AG20443 (cell line): ENCODE results near the gene TMEM182.

Source experiments
- DNase-seq: peaks from one replicate; pipeline ENCODE4 v3.0.0; 2012; ENCODE audit warnings: low spot score, mixed read lengths

TMEM182 gene

DNA sequence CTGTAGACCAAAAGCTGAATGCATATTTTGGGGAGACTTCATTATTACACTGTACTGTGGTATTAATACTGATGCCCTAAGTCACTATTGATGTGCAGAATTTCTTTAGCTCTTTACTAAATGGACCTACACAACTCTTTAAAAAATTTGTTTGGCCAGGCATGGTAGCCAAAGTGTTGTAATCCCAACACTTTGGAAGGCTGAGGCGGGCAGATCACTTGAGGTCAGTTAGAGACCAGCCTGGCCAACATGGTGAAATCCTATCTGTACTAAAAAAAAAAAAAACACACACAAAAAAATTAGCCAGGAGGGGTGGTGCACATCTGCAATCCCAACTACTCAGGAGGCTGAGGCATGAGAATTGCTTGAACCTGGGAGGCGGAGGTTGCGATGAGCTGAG is 6.4 kb downstream of the TMEM182 start:
- no peak for DNase-seq

DNA sequence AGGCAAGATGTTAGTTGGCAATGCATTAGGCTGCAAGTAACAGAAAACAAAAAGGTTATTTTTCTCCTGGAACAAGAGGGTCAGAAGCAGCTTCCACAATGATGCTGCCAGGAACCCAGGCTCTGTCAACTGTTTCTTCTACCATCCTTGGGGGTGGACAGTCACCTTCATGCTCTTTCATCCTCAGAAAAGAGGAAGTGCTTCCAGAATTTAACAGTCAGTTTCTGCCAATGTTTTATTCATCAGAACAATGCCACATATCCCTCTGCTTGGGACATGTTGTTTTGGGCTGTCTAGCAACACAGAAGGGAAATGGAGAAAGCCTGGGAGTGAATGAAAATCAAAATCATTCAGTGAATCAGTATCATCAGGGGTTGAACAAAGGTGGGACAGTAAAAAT is 7.1 kb downstream of the TMEM182 start:
- DNase-seq, result no peak

DNA sequence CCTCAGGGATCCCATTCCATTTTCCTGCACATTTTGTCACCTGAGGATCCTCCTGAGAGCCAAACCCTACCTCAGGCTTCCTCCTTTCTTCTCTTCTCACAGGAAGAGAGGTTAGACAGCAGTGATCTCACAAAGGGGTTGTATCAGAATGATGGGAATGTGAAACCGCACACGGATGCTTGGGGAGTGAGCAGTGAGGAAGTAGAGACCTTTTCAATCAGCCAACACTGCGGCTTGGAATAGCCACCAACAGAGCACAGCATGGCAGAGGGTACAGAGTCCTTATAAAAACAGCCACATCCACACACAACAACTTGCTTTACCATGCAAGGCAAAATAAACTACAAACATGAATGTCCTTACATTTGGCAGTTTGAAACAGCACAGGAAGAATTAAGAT is 8.7 kb downstream of the TMEM182 start:
- DNase-seq, result peak; percentile 15

DNA sequence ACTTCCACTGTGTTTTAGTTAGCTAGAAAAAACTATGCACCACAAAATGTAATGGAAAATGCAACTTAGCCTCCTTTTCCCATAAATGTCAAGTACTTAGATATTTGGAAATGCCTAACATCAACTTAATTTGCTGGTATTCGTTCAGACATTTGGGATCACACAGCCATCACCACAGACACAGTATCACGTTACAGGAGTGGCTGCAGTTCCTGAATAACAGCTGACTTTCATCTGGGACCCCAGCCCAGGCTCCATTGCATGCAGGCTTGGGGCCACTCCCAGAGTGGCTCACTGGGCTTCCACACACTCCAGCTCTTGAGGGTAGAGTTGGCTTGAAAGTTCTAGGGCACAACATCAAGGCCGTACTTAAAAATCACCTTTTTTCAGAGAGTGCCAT is 9.3 kb downstream of the TMEM182 start:
- no peak for DNase-seq

DNA sequence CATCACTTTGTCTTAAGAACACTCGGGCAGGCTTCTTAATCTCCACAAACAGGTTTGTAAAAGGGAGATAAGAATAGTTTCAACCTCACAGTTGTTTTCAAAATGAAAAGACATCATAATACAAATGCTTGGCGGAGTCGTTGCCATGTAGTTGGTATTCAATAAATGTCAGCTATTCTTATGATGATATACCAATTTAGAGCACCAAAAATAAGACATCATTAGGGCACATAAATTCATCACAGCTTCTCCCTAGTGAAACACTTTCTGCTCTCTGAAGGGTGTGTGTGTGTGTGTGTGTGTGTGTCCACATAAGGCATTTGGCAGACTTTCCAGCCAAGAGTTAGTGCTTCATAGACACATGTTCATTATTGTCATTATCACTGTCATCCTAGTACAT is 10.8 kb downstream of the TMEM182 start:
- DNase-seq, result no peak

- no peak for DNase-seq
Measured at GRCh38 chr2:102773149-102773705, 11.4 kb downstream of the TMEM182 start.

DNA sequence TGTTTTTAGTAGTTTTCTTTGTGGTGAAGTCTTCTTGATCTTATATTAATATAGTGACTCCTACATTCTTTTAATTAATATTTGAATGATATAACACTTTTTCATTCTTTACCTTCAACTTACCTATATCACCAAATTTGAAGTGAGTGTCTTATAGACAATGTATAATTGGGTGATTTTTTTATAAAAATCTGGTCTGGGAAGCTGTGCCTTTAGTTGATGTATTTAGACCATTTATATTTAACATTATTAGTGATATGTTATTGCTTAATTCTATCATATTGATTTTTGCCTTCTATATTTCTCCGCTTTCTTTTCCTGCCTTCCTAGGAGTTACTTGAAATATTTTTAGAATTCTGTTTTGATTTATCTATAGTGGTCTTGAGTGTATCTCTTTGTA is 16.4 kb downstream of the TMEM182 start:
- DNase-seq, result no peak

- no peak for DNase-seq
Measured at GRCh38 chr2:102780467-102780866, 18.6 kb downstream of the TMEM182 start.

DNA sequence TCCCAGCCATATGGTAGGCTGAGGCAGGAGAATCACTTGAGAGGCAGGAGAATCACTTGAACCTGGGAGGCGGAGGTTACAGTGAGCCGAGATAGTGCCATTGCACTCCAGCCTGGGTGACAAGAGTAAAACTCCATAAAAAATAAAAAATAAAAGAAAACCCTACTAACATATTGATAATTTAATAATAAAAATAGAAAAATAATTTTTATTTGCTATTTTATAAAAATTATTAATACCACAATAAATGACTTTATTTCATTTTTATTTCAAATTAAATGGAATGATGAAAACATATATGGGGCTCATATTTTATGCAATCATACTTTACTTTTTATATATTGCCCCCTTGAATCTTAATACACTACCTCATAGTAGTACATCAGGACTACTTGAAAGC is 20.4 kb downstream of the TMEM182 start:
- DNase-seq, result no peak

DNA sequence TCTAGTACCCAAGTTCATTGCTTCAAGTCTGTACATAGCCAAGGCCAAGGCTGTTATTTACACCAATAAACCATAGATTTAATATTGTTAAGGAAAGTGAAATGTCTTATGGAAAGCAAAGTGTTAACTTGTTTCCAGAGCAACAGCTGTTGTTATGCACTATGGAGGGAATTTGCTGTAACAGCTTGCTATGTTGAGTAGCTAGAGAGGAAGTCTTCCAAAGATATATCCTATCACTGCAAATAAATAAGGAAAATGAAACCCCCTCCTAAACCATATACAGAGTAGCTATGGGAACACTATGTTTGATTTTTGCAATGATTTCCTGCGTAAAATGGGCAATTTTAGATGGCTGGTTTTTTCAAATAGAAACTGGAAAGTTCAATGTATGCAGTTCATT is 21.1 kb downstream of the TMEM182 start:
- DNase-seq, result no peak

- DNase-seq, result no peak
Measured at GRCh38 chr2:102783506-102784183, 21.8 kb downstream of the TMEM182 start.

GRCh38 chr2:102784940-102785339 is 23.1 kb downstream of the TMEM182 start:
- DNase-seq, result no peak

DNA sequence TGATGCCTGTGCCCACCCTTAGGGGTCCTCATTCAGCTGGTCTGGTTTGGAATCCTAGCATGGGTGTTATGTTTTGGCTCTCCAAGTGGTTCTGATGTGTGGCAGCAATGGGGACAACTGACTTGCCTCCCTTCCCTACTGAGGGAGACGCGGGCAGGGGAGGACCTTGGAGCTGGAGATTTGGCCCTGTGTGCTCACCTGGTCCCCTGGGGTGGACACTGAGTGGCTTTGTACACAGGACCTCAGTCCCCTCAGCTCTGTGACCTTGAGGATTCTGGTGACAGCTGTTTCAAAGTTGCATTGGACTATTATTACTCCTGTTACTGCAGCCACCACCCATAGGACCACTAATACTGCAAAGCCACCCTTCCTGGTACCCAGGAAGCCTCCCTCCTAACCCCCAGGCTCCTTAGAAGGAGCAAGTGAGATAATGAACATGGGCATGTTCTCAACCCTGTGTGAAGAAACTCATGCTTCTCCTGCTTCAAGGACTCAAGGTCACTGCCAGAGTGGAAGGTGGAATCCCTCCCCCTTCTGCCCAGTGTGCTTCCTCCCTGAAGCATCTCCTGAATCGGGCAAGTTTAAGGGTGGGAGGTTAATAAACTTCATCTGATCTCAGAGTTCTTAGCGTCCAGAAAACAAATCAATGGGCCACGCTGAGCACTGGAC is 26.5 kb downstream of the TMEM182 start:
- DNase-seq, result no peak

DNA sequence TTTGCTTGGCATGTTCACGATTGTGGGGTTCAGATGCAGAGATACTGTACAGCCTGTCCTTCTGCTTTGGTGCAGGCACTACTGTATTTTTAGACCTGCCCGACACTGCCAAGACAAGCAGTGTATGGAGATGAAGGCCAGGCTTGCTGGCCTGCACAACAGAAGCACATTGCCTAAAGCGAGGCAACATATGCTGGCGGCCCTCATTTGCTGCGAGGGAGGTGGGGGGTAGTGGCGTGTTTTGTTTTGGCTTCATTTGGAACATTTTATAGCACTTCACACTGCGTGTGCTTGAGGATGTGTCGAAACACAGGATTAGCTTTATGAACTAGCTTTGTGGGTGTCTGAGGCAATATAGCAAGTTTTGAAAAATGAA is 27.0 kb downstream of the TMEM182 start:
- no peak for DNase-seq

DNA sequence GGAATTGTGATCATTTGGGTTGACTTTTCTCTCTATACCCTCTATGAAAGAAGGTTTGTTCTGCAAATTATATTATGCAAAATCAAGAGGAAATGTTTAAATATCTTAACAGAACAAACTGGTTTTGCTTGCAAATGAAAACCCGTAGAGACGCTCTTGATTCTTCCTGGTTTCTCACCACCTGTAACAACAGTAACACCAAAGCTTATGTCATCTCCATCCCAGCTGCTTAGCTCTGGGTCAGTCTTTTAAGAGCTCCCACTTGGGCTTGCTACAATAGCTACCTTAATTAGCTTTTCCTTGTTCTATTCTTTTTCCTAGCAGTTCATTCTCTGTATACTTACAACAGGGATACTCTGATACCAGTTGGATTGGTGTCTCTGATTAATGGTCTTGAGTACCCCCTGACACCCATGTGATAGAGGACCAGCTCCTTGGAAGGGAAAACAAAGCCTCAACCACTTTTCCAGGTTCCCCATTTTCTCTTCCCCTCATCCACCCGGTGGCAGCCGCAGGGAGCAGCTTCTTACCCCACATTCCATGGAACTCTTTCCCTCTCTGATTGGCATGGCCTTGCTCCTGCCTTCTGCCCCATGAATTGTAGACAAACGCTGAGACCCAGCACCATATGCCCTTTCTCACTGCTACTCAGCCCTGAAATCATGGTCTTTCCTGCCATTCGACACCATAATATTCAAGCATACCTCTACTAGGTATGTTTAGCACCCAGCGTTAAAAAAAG is 27.7 kb downstream of the TMEM182 start:
- no peak for DNase-seq

DNA sequence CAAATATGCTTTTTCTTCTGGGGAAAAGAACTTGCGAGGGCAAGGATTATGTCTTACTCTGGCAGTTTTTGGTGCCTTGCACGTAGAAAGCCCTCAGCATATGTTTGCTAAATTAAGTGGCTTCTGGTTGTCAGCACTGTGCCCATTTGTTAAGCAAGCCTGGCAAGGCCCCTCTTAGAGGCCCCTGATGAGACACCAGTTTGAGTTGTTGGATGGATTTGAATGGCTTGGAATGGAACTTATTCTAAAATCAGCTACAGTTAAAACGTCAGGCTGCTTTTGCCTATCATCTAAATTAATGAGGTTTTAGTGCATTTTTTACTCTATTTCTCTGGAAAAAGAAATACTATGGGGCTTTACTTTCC is 28.2 kb downstream of the TMEM182 start:
- DNase-seq, result no peak

GRCh38 chr2:102792568-102793208 is 30.9 kb downstream of the TMEM182 start:
- DNase-seq, result no peak

GRCh38 chr2:102795641-102796040 is 33.8 kb downstream of the TMEM182 start:
- DNase-seq, result no peak

DNA sequence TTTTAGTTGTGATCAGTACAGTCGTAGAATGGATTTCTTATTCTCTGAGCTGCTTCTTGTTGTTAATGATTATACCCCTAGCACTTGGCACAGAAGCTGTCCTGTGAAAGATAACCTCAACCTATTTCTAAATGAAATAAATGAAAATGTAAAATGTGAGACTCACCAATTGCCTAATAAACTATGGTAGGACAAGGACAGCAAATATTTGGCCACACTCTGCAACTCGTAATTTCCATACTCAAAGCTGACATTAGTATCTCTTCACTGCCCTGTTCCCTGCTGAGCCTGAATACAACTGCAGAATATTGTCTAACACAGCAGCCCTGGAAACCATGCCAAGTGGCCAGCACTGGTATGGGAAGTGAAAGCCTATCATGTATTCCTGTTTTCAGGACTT is 34.5 kb downstream of the TMEM182 start:
- DNase-seq, result no peak

GRCh38 chr2:102797486-102797885 is 35.7 kb downstream of the TMEM182 start:
- DNase-seq, result no peak

DNA sequence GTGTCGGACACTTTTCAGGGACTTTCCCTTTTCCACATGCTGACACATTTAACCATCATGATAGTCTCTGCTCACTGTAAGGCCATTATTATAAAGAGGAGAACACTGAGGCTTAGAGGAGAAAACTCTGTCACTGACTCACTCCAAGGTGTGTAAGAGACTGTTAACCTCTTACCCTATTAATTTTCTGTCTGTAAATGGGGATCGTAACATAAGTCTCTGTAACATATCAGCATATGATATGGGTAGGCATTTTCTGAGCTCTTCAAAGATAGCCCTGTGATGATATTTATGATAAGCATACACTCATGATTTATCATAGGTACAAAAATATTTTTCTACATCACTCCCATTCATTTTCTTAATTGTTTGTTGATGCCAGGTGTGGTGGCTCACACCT is 36.4 kb downstream of the TMEM182 start:
- no peak for DNase-seq

- DNase-seq, result no peak
Measured at GRCh38 chr2:102801098-102801718, 39.4 kb downstream of the TMEM182 start.
